BLaER1 (cell line): ENCODE results near the gene CYB561.
A peak's percentile ranks its signal among the peaks of the same experiment; 100 is the strongest.

ENCODE experiments used
- H3K27ac ChIP-seq: shearing (Covaris generic); formaldehyde crosslinking; 2 replicates; pipeline ENCODE4 v1.8.1; 2022
- H3K27me3 ChIP-seq: shearing (Covaris generic); formaldehyde crosslinking; 2 replicates; pipeline ENCODE4 v1.8.1; 2022
- H3K36me3 ChIP-seq: shearing (Covaris generic); formaldehyde crosslinking; 2 replicates; pipeline ENCODE4 v1.8.1; 2022
- H3K4me1 ChIP-seq: shearing (Covaris generic); formaldehyde crosslinking; 2 replicates; pipeline ENCODE4 v1.8.1; 2022
- H3K4me2 ChIP-seq: shearing (Covaris generic); formaldehyde crosslinking; 2 replicates; pipeline ENCODE4 v1.8.1; 2022
- H3K4me3 ChIP-seq: shearing (Covaris generic); formaldehyde crosslinking; 2 replicates; pipeline ENCODE4 v1.8.1; 2022
- H3K9ac ChIP-seq: shearing (Covaris generic); formaldehyde crosslinking; 2 replicates; pipeline ENCODE4 v1.8.1; 2022
- H3K9me3 ChIP-seq: shearing (Covaris generic); formaldehyde crosslinking; 2 replicates; pipeline ENCODE4 v1.8.1; 2022
- H4K20me1 ChIP-seq: shearing (Covaris generic); formaldehyde crosslinking; 2 replicates; pipeline ENCODE4 v1.8.1; 2022
- Cebpa-rat ChIP-seq: shearing (Covaris generic); IDR thresholded peaks from 2 replicates; pipeline ENCODE4 v1.8.1; 2022

CYB561 gene

DNA sequence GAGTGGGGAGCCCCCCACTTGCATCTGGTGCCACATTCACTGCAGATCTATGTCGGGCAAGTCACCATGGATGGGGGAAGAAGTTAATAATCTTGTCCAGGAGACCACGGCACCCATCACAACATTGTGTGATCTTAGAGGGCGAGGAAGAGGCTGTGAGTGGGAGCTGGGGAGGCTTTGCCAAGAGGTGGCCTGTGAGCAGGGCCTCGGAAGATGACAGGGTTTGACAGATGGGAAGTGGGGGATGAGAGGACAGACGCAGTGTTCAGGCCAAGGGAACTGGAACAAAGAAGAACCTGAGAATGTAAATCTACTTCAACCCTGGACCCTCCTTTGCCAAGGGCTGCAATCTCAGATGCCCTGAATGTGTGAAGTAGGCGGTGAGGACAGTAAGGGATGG, 43.2 kb upstream of the CYB561 start:
- Histone ChIP-seq H3K36me3 (no peaks in the 10 kb centered on the region), H3K9me3 (no peaks in the 10 kb centered on the region), H3K9ac (no peak overlapping the region), H4K20me1 (no peaks in the 10 kb centered on the region), H3K4me2 (no peak overlapping the region), H3K4me1 (no peaks in the 10 kb centered on the region), H3K27ac (no peak overlapping the region), H3K27me3 (no peaks in the 10 kb centered on the region), H3K4me3 (no peak overlapping the region)
- TF ChIP-seq Cebpa-rat: no peak

DNA sequence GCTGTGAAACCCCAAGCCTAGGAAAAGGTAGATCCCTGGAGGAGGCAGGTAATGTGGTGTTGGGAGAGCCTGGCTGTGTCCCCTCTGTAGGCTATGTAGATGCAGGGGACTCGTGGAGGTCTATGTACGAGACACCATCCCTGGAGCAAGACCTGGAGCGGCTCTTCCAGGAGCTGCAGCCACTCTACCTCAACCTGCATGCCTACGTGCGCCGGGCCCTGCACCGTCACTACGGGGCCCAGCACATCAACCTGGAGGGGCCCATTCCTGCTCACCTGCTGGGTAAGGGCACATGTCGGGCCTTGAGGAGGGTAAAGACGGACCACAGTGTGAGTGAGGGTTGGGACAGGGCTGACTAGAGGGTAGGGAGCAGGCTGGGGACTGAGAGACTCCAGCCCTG, 42.7 kb upstream of the CYB561 start:
- Histone ChIP-seq H3K4me3 (no peak overlapping the region), H3K9me3 (no peaks in the 10 kb centered on the region), H3K27ac (no peak overlapping the region), H4K20me1 (no peaks in the 10 kb centered on the region), H3K9ac (no peak overlapping the region), H3K4me1 (no peaks in the 10 kb centered on the region), H3K4me2 (no peak overlapping the region), H3K27me3 (no peaks in the 10 kb centered on the region), H3K36me3 (no peaks in the 10 kb centered on the region)
- no peak for TF ChIP-seq Cebpa-rat

DNA sequence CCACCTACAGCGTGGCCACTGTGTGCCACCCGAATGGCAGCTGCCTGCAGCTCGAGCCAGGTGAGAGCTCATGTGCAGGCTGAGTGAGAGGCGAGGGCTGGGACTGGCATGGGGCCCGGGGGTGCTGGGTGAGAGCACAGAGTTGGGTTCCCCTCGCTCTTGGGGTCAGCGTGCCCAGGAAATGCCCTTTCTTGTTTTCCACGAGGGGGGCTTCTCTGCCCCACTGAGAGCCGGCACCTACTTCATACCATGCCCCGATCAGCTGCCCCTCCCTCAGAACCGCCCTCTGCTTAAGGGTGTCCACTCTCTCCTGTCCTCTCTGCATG, 40.9 kb upstream of the CYB561 start:
- no peaks in the 10 kb centered on the region for H3K9me3 ChIP-seq
- no peaks in the 10 kb centered on the region for H4K20me1 ChIP-seq

DNA sequence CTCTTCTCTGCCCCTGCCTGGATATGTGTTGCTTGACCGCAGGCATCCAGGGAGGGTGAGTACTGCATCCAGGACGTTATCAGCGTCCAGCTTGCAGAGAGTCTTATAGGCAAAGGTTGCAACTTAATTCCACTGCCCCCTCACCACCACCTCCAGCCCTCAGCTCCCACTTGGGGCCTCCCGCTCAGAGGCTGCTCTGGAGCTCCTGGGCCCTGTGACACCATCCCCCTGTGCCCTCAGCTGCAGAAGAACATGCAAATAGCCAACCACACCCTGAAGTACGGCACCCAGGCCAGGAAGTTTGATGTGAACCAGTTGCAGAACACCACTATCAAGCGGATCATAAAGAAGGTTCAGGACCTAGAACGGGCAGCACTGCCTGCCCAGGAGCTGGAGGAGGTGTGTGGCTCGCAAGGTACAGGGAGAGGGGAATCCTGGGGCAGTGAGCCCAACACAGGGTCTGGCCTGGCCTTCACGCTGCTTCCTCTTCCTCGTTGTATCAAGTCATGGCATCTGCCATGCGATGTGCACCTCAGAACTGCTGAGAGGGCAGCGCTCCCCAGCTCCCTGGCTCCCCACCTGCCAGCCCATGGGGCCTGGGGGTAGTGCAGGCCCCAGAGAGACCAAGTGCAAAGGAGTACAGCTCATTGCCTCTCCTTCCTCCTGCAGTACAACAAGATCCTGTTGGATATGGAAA, 40.4 kb upstream of the CYB561 start:
- H3K36me3 ChIP-seq: no peaks in the 10 kb centered on the region
- H4K20me1 ChIP-seq: no peaks in the 10 kb centered on the region
- no peaks in the 10 kb centered on the region for H3K4me1 ChIP-seq
- no peak overlapping the region for H3K27ac ChIP-seq
- no peak overlapping the region for H3K4me3 ChIP-seq
- H3K9ac ChIP-seq: no peak overlapping the region
- H3K4me2 ChIP-seq: no peak overlapping the region
- H3K27me3 ChIP-seq: no peaks in the 10 kb centered on the region
- no peaks in the 10 kb centered on the region for H3K9me3 ChIP-seq
- TF ChIP-seq Cebpa-rat: no peak

More for the DNA sequence above, 40.9 kb upstream of the CYB561 start:
- Histone ChIP-seq H3K27me3 (no peaks in the 10 kb centered on the region), H3K4me3 (no peak overlapping the region), H3K4me2 (no peak overlapping the region), H3K9ac (no peak overlapping the region), H3K4me1 (no peaks in the 10 kb centered on the region), H3K36me3 (no peaks in the 10 kb centered on the region), H3K27ac (no peak overlapping the region)
- no peak for TF ChIP-seq Cebpa-rat

DNA sequence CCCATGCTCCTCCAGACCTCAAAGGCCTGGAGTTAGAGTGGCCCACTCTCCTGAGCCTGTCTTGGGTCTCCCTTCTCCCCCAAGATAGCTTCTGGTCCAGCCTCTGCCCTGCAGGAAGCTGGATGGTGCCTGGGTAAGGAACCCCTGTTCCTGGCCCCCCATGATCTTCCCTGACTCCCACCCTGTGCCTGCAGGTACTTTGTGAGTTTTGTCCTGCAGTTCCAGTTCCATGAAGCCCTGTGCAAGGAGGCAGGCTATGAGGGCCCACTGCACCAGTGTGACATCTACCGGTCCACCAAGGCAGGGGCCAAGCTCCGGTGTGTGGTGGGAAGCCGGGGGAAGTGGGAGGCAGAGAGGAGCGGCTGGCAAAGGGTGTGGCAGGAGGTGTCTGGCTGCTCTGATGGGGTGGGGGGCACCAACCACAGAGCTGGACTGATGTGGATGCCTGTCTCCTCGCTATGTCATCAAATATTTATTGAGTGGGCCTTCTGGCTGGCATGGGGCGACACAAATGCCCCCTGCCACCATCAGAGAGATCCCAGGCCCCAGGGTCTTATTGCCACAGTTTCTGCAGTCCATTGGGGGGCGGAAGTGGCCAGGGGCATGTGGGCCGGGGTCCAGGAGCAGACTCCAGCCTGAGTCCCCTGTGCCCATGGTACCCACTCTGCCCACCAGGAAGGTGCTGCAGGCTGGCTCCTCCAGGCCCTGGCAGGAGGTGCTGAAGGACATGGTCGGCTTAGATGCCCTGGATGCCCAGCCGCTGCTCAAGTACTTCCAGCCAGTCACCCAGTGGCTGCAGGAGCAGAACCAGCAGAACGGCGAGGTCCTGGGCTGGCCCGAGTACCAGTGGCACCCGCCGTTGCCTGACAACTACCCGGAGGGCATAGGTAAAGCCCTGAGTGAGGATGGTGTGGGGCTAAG, 37.8 kb upstream of the CYB561 start:
- Histone ChIP-seq H3K4me1 (peaks cover 20% of the 10 kb centered on the region), H3K9me3 (no peaks in the 10 kb centered on the region), H3K27me3 (peaks cover 3% of the 10 kb centered on the region; the same call in 1 of the 2 replicates), H3K36me3 (no peaks in the 10 kb centered on the region), H3K4me3 (no peak overlapping the region), H3K9ac (no peak overlapping the region), H3K4me2 (no peak overlapping the region), H3K27ac (no peak overlapping the region), H4K20me1 (no peaks in the 10 kb centered on the region)
- no peak for TF ChIP-seq Cebpa-rat

DNA sequence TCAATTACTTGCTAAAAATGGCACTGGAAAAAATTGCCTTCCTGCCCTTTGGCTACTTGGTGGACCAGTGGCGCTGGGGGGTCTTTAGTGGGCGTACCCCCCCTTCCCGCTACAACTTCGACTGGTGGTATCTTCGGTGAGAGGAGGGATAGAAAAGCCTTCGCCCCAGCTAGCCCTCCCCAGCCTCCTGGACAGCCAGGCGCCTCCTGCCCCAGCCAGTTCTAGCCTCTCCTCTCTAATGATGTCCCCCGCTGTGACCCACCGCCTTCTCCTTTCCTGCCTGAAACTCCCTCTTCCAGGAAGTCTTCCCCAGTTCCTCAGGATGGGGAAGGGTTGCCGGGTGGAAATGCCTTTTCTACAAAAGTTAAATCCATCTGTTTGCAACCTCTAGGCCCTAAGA, 36.9 kb upstream of the CYB561 start:
- no peak overlapping the region for H3K4me3 ChIP-seq
- peaks cover 12% of the 10 kb centered on the region for H3K27me3 ChIP-seq
- H3K4me1 ChIP-seq: peaks cover 29% of the 10 kb centered on the region
- H3K36me3 ChIP-seq: no peaks in the 10 kb centered on the region
- H3K9me3 ChIP-seq: no peaks in the 10 kb centered on the region
- H3K27ac ChIP-seq: no peak overlapping the region
- no peak for TF ChIP-seq Cebpa-rat
- no peak overlapping the region for H3K4me2 ChIP-seq
- H4K20me1 ChIP-seq: peaks cover 7% of the 10 kb centered on the region
- no peak overlapping the region for H3K9ac ChIP-seq

DNA sequence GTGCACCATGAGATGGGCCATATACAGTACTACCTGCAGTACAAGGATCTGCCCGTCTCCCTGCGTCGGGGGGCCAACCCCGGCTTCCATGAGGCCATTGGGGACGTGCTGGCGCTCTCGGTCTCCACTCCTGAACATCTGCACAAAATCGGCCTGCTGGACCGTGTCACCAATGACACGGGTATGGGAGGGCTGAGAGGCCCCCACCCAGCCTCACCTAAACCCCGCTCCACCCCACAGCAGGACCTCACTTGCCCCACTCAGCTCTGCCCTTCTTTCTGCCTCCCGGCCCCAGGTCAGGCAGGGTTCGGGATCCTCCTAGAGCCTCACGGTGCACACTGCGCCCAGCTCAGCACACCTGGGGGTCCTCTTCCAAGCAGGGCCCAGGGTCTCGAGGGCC, 36.4 kb upstream of the CYB561 start:
- Histone ChIP-seq H3K27me3 (peaks cover 17% of the 10 kb centered on the region), H3K4me3 (no peak overlapping the region), H3K36me3 (no peaks in the 10 kb centered on the region), H3K4me1 (peaks cover 34% of the 10 kb centered on the region), H3K9me3 (no peaks in the 10 kb centered on the region), H3K9ac (no peak overlapping the region), H3K27ac (no peak overlapping the region), H3K4me2 (no peak overlapping the region), H4K20me1 (peaks cover 13% of the 10 kb centered on the region)
- no peak for TF ChIP-seq Cebpa-rat

DNA sequence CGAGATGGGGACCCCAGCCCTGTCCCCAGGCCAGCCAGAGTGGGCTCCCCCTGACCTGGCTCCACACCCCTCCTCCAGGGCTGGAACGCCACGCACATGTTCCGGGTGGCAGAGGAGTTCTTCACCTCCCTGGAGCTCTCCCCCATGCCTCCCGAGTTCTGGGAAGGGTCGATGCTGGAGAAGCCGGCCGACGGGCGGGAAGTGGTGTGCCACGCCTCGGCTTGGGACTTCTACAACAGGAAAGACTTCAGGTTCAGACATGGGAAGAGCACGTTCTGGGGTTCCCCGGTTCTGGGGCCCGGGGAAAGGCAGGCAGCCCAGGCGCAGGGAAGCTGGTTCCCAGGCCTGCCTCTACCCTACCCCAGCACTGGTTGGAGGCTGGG, 35.4 kb upstream of the CYB561 start:
- H3K4me1 ChIP-seq: peaks cover 37% of the 10 kb centered on the region
- H3K4me2 ChIP-seq: no peak overlapping the region
- H3K27ac ChIP-seq: no peak overlapping the region
- peaks cover 14% of the 10 kb centered on the region for H4K20me1 ChIP-seq
- no peaks in the 10 kb centered on the region for H3K36me3 ChIP-seq
- no peaks in the 10 kb centered on the region for H3K9me3 ChIP-seq
- TF ChIP-seq Cebpa-rat: no peak
- no peak overlapping the region for H3K4me3 ChIP-seq
- H3K27me3 ChIP-seq: peaks cover 27% of the 10 kb centered on the region
- no peak overlapping the region for H3K9ac ChIP-seq

DNA sequence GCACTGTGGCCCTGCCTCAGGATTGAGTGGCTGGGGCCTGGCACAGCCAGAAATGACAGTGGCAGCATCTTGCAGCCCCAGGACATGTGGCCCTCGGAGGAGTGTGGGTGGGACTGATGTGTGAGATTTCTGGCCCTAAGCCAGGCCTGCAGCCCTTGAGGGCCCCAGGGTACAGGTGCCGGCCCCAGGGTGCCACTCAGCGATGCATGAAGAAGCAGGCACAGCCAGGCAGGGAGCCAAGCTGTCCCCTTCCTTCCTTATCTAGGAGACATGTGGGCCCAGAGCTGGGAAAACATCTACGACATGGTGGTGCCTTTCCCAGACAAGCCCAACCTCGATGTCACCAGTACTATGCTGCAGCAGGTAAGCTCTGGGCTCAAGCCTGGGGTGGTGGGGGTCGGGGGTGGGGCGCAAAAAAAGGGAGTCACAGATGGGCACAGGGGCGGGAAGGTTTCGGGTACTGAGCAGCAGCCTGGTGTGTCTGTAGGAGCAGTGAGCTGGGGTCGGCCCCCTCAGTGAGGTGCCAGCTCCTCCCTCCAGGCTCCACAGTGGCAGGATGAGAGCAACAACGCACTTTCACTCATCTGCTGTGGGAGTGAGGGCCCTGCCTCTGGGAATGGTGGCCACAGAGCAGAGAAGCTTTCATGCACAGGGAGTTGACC, 34.9 kb upstream of the CYB561 start:
- no peak overlapping the region for H3K9ac ChIP-seq
- no peaks in the 10 kb centered on the region for H3K9me3 ChIP-seq
- H3K4me2 ChIP-seq: peak overlapping the region; percentile 69

More for the DNA sequence above, 34.9 kb upstream of the CYB561 start:
- no peak for TF ChIP-seq Cebpa-rat
- Histone ChIP-seq H4K20me1 (peaks cover 16% of the 10 kb centered on the region), H3K36me3 (no peaks in the 10 kb centered on the region), H3K27me3 (peaks cover 31% of the 10 kb centered on the region), H3K27ac (no peak overlapping the region), H3K4me1 (peaks cover 40% of the 10 kb centered on the region), H3K4me3 (no peak overlapping the region)
